ENCODE measurements around the gene CDC42BPA.

Gene CDC42BPA

GRCh38 chr1:226981386-226981817 lies 336.9 kb downstream of the CDC42BPA start:
- no peak for TF ChIP-seq CTCF (IDR thresholded peaks at IDR 0.05; ENCODE audit: low read depth, low read length)
- H3K4me3 ChIP-seq (replicated peaks in 1 of 2; ENCODE audit: low read depth in 2 of 2, low read length in 2 of 2), result no peak overlapping the region
- no peak for DNase-seq (ENCODE audit: low read depth in 2 of 2)

DNA sequence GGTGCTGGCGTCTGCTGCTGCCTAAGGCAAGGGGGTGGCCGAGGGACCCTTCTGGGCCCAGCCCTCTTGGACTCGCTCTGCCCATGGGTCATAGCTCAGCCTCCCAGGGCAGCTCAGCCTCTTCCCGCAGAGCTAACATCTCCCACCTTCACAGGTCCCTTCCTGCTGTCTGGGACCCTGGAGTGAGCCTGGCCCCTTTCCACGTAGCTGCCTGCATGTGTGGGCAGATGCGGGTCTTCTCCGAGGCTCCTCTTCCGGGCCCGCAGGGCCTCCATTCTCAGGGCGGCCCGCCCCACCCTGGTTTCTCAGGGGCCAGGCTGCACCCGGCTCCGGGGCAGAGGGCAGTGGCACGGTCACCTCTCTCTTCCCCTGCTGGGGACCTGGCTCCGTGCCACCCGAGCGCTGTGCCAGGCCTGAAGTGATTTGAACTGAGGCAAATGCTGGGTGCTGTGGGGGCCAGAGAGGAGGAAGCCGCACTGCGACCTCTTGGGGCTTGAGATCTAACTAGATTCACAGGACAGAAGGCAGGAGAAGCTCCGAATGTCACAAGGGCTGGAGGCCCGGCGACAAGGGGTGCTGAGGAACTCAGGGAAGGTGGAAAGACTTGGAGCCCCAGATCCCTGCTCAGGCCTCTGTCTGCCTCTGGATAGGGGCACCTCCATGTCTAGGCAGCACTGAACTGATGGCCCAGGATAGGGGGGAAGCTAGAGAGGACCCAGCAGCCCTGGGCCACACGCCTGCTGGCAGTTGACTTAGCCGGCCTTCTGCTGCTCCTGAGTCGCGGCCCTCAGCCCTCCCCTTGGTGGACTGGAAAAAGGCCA lies 337.5 kb downstream of the CDC42BPA start:
- no peak for DNase-seq (ENCODE audit: low read depth in 2 of 2)
- TF ChIP-seq CTCF (IDR thresholded peaks at IDR 0.05; ENCODE audit: low read depth, low read length), result no peak
- no peak overlapping the region for H3K4me3 ChIP-seq (replicated peaks in 1 of 2; ENCODE audit: low read depth in 2 of 2, low read length in 2 of 2)

DNA sequence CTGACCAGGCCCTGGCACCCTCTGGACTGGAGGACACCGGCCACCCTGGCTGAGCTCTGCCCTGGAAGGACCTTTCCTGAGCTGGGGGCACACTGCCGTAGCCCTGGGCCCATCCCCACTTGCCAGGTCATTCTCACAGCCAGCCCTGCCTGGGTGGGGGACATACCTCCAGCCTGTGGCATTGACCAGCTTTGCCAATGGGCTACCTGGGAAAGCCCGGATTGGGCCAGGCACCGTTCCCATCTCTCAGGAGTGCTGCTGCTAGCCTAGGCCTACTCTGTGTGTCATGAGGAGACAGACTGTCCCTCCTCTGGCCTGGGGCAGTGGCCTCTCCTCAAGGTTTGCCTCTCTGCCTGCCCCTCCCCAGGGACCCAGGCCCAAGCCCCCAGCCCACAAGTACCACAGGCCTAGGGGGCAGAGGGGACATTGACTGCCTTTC lies 338.2 kb downstream of the CDC42BPA start:
- no peak overlapping the region for H3K4me3 ChIP-seq (replicated peaks in 1 of 2; ENCODE audit: low read depth in 2 of 2, low read length in 2 of 2)
- no peak for TF ChIP-seq CTCF (IDR thresholded peaks at IDR 0.05; ENCODE audit: low read depth, low read length)
- no peak for DNase-seq (ENCODE audit: low read depth in 2 of 2)

DNA sequence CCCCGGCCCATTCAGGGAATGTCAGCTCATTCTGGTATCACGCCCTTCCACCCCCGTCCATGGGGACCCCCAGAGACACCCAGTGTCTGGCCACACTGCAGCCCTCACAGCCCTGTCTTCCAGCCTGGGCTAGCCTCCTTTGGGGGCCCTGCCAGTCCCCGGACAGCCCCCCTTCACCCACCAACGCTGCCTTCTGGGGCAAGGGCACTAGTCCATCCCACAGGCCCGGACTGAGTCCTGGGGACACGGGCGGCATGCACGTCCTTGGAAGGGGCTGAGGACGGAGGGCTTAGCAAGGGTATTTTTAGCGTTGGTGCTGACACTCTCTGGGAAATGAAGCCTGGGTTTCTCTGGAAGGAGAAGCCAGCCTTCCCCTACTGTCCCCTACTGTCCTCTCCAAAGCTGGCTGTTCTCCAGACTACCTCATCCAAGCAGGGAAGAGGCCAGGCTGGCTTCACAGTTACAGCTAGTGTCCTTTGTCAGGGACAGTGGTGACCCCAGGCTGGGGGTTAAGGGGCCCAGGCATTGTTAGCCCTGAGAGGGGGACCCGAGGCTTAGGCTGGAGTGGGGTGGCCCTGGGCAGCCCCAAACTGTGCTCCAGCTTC lies 338.7 kb downstream of the CDC42BPA start:
- TF ChIP-seq CTCF (IDR thresholded peaks at IDR 0.05; ENCODE audit: low read depth, low read length), result no peak
- no peak for DNase-seq (ENCODE audit: low read depth in 2 of 2)
- H3K4me3 ChIP-seq (replicated peaks in 1 of 2; ENCODE audit: low read depth in 2 of 2, low read length in 2 of 2), result no peak overlapping the region

DNA sequence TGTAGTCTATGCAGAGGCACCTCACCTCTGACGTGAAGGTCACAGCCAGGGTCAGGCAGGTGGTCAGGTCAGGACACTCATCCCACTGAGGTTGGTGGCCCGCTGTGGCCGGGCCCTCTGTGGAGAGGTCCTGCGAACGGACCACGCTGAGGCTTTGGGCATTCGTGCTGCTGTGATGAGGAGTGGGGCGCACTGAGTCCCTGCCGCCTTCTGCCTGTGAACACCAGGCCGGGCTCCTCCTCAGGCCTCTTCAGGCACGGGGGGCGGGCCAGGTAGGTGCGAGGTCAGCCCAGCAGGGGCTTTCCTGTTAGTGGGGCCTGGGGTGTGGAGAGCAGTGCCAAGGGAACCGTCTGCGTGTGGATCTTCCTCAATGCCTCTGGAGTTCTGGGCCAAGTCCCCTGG lies 339.2 kb downstream of the CDC42BPA start:
- DNase-seq (ENCODE audit: low read depth in 2 of 2), result no peak
- H3K4me3 ChIP-seq (replicated peaks in 1 of 2; ENCODE audit: low read depth in 2 of 2, low read length in 2 of 2), result no peak overlapping the region
- TF ChIP-seq CTCF (IDR thresholded peaks at IDR 0.05; ENCODE audit: low read depth, low read length), result no peak

- no peak for DNase-seq (ENCODE audit: low read depth in 2 of 2)
- TF ChIP-seq CTCF (IDR thresholded peaks at IDR 0.05; ENCODE audit: low read depth, low read length), result no peak
- H3K4me3 ChIP-seq (replicated peaks in 1 of 2; ENCODE audit: low read depth in 2 of 2, low read length in 2 of 2), result no peak overlapping the region
Observed at GRCh38 chr1:226978432-226979114, 339.7 kb downstream of the CDC42BPA start.

All from cardiac fibroblast (primary cell).